LHCN-M2 (cell line): ENCODE measurements around the gene CPEB1. TPM values are rescaled to one million over a fixed set of nuclear protein-coding genes. Genes with fewer than 3 reads are reported as not detected.
"Not testable (repeated sequence)": the region's sequence is repeated elsewhere in the genome, so short reads cannot be mapped to it uniquely, and the experiment has no call there.

ENCODE experiments used
- DNase-seq: peaks from one replicate; pipeline ENCODE4 v3.0.0-alpha.2; 2012; ENCODE audit warnings: low read depth
- total RNA-seq: library from RNA; depleted of rRNA; stranded (reverse); fragments of >200 nt; gene quantifications from 2 replicates; pipeline ENCODE4 v1.2.3, GENCODE V29; 2014; rRNA removed

CPEB1 gene
- total RNA-seq, 1 experiment from 2014 or later: 6.0 TPM

GRCh38 chr15:82530006-82530405 is 117.2 kb downstream of the CPEB1 start:
- no peak for DNase-seq

GRCh38 chr15:82513587-82513986 is 133.6 kb downstream of the CPEB1 start:
- DNase-seq: not testable (repeated sequence)

GRCh38 chr15:82507693-82508092 is 139.5 kb downstream of the CPEB1 start:
- not testable (repeated sequence) for DNase-seq

GRCh38 chr15:82507087-82507486 is 140.1 kb downstream of the CPEB1 start:
- DNase-seq: not testable (repeated sequence)

GRCh38 chr15:82505842-82506241 is 141.3 kb downstream of the CPEB1 start:
- not testable (repeated sequence) for DNase-seq

GRCh38 chr15:82504074-82504473 is 143.1 kb downstream of the CPEB1 start:
- not testable (repeated sequence) for DNase-seq

- DNase-seq: not testable (repeated sequence)
Measured at GRCh38 chr15:82502700-82503339, 144.3 kb downstream of the CPEB1 start.

GRCh38 chr15:82500772-82501171 is 146.4 kb downstream of the CPEB1 start:
- not testable (repeated sequence) for DNase-seq

GRCh38 chr15:82497978-82498377 is 149.2 kb downstream of the CPEB1 start:
- not testable (repeated sequence) for DNase-seq

Other genes with a start within 250 kb of the CPEB1 start
- 0.71 and 2.5 TPM in 2 replicates for gene GOLGA6L9, start 217.5 kb downstream of the CPEB1 start, total RNA-seq
- gene RPS17, start 106.9 kb downstream of the CPEB1 start, total RNA-seq: 1,978 and 2,526 TPM in 2 replicates
- gene AP3B2, start 62.5 kb upstream of the CPEB1 start, total RNA-seq: 0.40 and 0.45 TPM in 2 replicates
- not detected in 2 replicates for gene FSD2, start 158.7 kb upstream of the CPEB1 start, total RNA-seq
- 4.2 and 5.3 TPM in 2 replicates for gene WHAMM, start 162.3 kb upstream of the CPEB1 start, total RNA-seq